Endodermal cell (in vitro differentiated cells): ENCODE data around the gene MMP24. TPM values are rescaled to one million over a fixed set of nuclear protein-coding genes. Genes with fewer than 3 reads are reported as not detected.
A peak's percentile ranks its signal among the peaks of the same experiment; 100 is the strongest.

Source experiments
- DNase-seq: peaks from one replicate; pipeline ENCODE4 v3.0.0-alpha.2; 2017
- H3K27ac ChIP-seq: 2 replicates; pipeline ENCODE4 v1.5.1; 2013; ENCODE audit warnings: mild to moderate bottlenecking, low read depth, low read length, moderate library complexity
- H3K27me3 ChIP-seq: 2 replicates; pipeline ENCODE4 v1.6.1; 2013; ENCODE audit warnings: mild to moderate bottlenecking, low read length, moderate library complexity; ENCODE audit not compliant: insufficient read depth, control insufficient read depth, poor library complexity, severe bottlenecking
- H3K36me3 ChIP-seq: 2 replicates; pipeline ENCODE4 v1.7.0; 2013; ENCODE audit warnings: mild to moderate bottlenecking, low read length, moderate library complexity; ENCODE audit not compliant: control insufficient read depth, insufficient read depth
- H3K4me1 ChIP-seq: one replicate; pipeline ENCODE4 v1.7.0; 2013; ENCODE audit warnings: low read length; ENCODE audit not compliant: control insufficient read depth, insufficient read depth
- H3K4me3 ChIP-seq: 2 replicates; pipeline ENCODE4 v1.5.1; 2013; ENCODE audit warnings: mild to moderate bottlenecking, low read length, moderate library complexity
- H3K9ac ChIP-seq: 2 replicates; pipeline ENCODE4 v1.6.1; 2013; ENCODE audit warnings: mild to moderate bottlenecking, low read length, moderate library complexity; ENCODE audit not compliant: poor library complexity, severe bottlenecking; ENCODE audit errors: extremely low read depth
- H3K9me3 ChIP-seq: 2 replicates; pipeline ENCODE4 v1.6.1; 2013; ENCODE audit warnings: mild to moderate bottlenecking, low read length, moderate library complexity; ENCODE audit not compliant: control insufficient read depth
- H3K27ac Mint-ChIP-seq: 2 replicates; pipeline ENCODE4 v1.8.0; 2020; ENCODE audit warnings: mixed read lengths
- H3K27me3 Mint-ChIP-seq: 2 replicates; pipeline ENCODE4 v1.8.0; 2021; ENCODE audit warnings: mild to moderate bottlenecking, mixed read lengths; ENCODE audit not compliant: insufficient read depth
- H3K36me3 Mint-ChIP-seq: 2 replicates; pipeline ENCODE4 v1.8.0; 2020; ENCODE audit warnings: low read depth, mixed read lengths
- H3K4me1 Mint-ChIP-seq: 2 replicates; pipeline ENCODE4 v1.8.0; 2020; ENCODE audit warnings: mixed read lengths
- H3K4me3 Mint-ChIP-seq: 2 replicates; pipeline ENCODE4 v1.8.0; 2020; ENCODE audit warnings: mild to moderate bottlenecking, moderate library complexity, mixed read lengths
- H3K9me3 Mint-ChIP-seq: 2 replicates; pipeline ENCODE4 v1.8.0; 2020; ENCODE audit warnings: mild to moderate bottlenecking, mixed read lengths
- WGBS, 2 experiments: methylation state at CpG; one replicate each; pipeline versions ENCODE4 v1.1.5 to v1.1.7; 2013; ENCODE audit warnings: missing lambda C conversion rate in 2 of 2, mixed read lengths in 1 of 2; ENCODE audit not compliant: insufficient coverage in 1 of 2, insufficient read length in 1 of 2; 5-methylcytosine and 5-hydroxymethylcytosine counted together
- total RNA-seq, 2 donors: library from RNA; stranded (reverse); fragmentation: NEBNext Ultra II Directional in 1 of 2; extraction: Animal tissue kit (Norgen Biotek cat#: 25700) in 1 of 2; gene quantifications; 2 replicates in 1 of 2; 3 replicates in 1 of 2; pipeline ENCODE4 v1.2.1, GENCODE V29; 2021
- TF ChIP-seq, protein P1 (sequence below): fragments of 200-600 bp; sonication (generic); conservative IDR thresholded peaks from 2 replicates; pipeline ENCODE4 v1.5.0; 2021; ENCODE audit warnings: antibody characterized with exemption, mild to moderate bottlenecking

The MMP24 gene
- total RNA-seq, 2 donors from 2014 or later = 1.3 to 5.9 TPM

DNA sequence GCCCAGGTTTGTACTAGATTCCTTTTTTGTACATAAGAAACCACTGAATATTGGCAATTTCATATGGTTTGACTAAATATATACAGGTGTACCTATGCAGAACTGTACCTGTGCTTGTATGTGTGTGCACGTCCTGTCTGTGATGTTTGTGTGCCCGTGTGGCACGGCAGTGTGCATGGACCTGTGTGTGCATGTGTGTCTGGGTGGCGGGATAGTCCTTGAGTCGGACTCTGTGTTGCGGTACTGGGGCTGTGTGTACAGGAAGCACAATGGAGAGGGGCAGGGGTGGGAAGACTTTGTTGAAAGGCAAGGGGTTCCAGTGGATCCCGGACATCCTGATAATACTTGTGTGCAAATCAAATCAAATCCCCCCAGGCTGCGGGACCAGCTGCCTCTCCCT lies 69.2 kb downstream of the MMP24 start:
- no peak overlapping the region for H3K9ac ChIP-seq
- 91 to 100% methylated on average over 3 to 8 of the region's 8 CpGs for WGBS, 2 experiments
- no peaks in the 10 kb centered on the region for H3K36me3 ChIP-seq
- H3K4me1 ChIP-seq = no peaks in the 10 kb centered on the region
- Mint-ChIP-seq H3K27ac (no peak overlapping the region), H3K4me3 (no peak overlapping the region), H3K36me3 (no peaks in the 10 kb centered on the region), H3K4me1 (peaks cover 10% of the 10 kb centered on the region), H3K27me3 (peaks cover 20% of the 10 kb centered on the region), H3K9me3 (no peaks in the 10 kb centered on the region)
- H3K9me3 ChIP-seq = no peaks in the 10 kb centered on the region
- no peaks in the 10 kb centered on the region for H3K27me3 ChIP-seq
- no peak for DNase-seq
- no peak overlapping the region for H3K4me3 ChIP-seq
- TF ChIP-seq, protein P1, sequence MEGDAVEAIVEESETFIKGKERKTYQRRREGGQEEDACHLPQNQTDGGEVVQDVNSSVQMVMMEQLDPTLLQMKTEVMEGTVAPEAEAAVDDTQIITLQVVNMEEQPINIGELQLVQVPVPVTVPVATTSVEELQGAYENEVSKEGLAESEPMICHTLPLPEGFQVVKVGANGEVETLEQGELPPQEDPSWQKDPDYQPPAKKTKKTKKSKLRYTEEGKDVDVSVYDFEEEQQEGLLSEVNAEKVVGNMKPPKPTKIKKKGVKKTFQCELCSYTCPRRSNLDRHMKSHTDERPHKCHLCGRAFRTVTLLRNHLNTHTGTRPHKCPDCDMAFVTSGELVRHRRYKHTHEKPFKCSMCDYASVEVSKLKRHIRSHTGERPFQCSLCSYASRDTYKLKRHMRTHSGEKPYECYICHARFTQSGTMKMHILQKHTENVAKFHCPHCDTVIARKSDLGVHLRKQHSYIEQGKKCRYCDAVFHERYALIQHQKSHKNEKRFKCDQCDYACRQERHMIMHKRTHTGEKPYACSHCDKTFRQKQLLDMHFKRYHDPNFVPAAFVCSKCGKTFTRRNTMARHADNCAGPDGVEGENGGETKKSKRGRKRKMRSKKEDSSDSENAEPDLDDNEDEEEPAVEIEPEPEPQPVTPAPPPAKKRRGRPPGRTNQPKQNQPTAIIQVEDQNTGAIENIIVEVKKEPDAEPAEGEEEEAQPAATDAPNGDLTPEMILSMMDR = no peak
- H3K27ac ChIP-seq = no peak overlapping the region

DNA sequence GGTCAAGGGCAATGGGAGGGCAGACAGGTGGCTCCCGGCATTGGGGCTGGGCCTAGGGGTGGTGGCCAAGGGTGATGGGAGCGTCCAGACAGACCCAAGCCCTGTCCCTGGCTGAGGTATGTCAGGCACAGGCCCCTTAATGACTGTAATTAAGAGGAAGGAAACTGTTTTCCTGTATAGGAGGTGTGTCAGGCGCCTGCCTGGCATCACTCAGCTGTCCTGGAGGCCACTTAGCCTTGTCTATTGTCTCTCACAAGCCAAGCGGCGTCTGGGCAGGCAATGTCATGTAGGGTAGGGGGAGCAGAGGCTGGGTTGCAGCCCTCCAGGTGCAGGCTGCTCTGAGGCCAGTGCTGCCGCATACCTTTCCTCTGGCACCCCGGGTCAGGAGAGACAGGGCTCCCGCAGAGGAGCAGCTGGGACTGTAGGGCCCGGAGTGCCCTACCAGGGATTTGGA lies 69.6 kb downstream of the MMP24 start:
- Histone ChIP-seq H3K27ac (no peak overlapping the region), H3K36me3 (no peaks in the 10 kb centered on the region), H3K4me3 (no peak overlapping the region), H3K9ac (no peak overlapping the region), H3K9me3 (no peaks in the 10 kb centered on the region), H3K27me3 (no peaks in the 10 kb centered on the region), H3K4me1 (no peaks in the 10 kb centered on the region)
- TF ChIP-seq, protein P1 = no peak
- 89 to 96% methylated on average over 5 to 9 of the region's 9 CpGs for WGBS, 2 experiments
- Mint-ChIP-seq H3K4me3 (no peak overlapping the region), H3K27me3 (peaks cover 20% of the 10 kb centered on the region), H3K36me3 (no peaks in the 10 kb centered on the region), H3K9me3 (no peaks in the 10 kb centered on the region), H3K4me1 (peaks cover 10% of the 10 kb centered on the region), H3K27ac (no peak overlapping the region)
- no peak for DNase-seq

DNA sequence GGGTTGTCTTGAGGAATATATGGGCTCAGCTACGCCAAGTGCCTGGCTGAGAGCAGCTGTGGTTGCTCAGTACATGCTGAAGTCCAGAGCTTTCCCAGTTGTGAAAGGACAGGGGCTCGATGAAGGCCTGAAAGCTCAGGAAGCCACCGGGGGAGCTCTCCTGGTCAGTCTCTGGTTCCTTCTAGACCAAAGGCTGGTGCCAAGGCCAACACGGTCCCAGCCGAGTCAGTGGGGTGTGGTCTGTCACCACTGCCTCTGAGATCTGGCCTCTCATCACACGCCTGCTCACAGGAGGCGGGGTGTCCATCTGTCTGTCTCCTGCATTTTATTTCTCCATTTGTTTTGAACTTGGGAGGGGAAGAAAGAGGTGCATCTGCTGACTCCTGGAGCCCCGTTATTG lies 70.7 kb downstream of the MMP24 start:
- Mint-ChIP-seq H3K9me3 (no peaks in the 10 kb centered on the region), H3K36me3 (peaks cover 2% of the 10 kb centered on the region), H3K27me3 (peaks cover 20% of the 10 kb centered on the region), H3K4me1 (peaks cover 10% of the 10 kb centered on the region), H3K4me3 (no peak overlapping the region), H3K27ac (no peak overlapping the region)
- no peak overlapping the region for H3K27ac ChIP-seq
- no peaks in the 10 kb centered on the region for H3K27me3 ChIP-seq
- H3K36me3 ChIP-seq = no peaks in the 10 kb centered on the region
- TF ChIP-seq, protein P1 = peak; percentile 43
- no peak overlapping the region for H3K4me3 ChIP-seq
- DNase-seq = peak; percentile 77
- H3K4me1 ChIP-seq = no peaks in the 10 kb centered on the region
- H3K9ac ChIP-seq = no peak overlapping the region
- WGBS, 2 experiments = 84% methylated on average over 6 to 8 of the region's 8 CpGs
- H3K9me3 ChIP-seq = no peaks in the 10 kb centered on the region
